ELF-1 (cell line): ENCODE measurements around the gene PRICKLE4.
A peak's percentile ranks its signal among the peaks of the same experiment; 100 is the strongest.

Source experiments
- DNase-seq: peaks from one replicate; pipeline ENCODE4 v3.0.0-alpha.2; 2016; ENCODE audit warnings: low read depth, low spot score

Gene PRICKLE4, protein sequence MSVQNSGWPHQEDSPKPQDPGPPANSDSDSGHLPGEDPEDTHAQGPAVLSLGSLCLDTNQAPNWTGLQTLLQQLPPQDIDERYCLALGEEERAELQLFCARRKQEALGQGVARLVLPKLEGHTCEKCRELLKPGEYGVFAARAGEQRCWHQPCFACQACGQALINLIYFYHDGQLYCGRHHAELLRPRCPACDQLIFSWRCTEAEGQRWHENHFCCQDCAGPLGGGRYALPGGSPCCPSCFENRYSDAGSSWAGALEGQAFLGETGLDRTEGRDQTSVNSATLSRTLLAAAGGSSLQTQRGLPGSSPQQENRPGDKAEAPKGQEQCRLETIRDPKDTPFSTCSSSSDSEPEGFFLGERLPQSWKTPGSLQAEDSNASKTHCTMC

GRCh38 chr6:41780551-41781365 lies at the start of gene PRICKLE4:
PRICKLE4 (plus strand) TSS chr6:41780782; CDS start chr6:41783474, 2,692 bp downstream.
- DNase-seq: no peak

- DNase-seq: no peak
Observed at GRCh38 chr6:41731561-41732086, 49.0 kb upstream of the PRICKLE4 start.

DNA sequence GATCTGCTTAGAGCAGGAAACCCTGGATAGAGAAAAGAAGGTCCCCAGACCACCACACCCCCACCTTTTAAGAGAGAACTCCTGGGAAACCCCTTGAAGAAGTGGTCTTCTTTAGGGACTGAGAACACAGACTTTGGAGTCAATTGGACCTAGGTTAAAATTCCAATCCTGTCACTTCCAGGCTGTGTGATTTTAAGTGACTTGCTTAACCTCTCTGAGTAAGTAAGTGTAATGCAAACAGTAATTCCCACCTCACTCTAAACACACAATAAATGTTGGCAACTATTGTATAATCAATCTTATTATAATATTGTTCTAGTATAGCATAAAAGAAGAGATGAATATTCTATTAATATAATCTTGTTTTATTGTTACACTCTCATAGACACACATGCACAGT lies 48.4 kb upstream of the PRICKLE4 start:
- no peak for DNase-seq

DNA sequence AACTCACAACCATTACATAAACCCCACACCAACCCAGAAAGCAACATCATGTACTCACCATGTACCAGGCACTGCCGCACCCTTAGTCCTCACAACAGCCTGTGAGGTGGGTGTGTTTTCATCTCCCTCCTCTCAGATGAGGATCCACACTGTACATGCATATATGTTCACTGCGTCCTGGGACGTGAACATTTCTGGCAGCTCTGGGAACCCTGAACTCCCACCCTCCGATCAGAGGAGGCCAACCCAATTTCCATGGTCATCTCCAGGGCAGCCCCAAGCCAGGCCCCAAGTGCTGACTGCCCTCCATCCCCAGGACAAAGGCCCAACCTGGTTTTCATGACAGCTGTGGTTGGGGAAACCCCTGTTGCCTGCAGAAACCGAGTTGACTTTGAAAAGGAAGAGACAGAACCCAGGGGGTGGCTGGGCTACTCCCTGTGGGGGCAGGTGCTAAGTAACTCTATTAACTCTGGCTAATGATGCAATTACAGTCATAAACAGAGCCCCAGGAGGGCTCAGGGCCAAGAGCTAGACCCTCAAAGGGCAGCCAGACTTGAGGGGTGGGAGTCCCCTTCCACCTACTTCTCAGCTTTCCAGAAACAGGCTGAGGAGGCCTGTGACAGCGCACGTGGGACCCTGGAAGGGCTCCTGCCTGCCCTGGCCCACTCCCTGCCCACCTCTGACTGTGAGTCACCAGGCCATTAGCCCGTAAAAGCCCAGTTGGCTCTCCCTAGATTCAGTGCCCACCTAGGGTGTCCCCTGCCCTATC lies 47.8 kb upstream of the PRICKLE4 start:
- peak; percentile 63 for DNase-seq

- no peak for DNase-seq
Observed at GRCh38 chr6:41733360-41733706, 47.2 kb upstream of the PRICKLE4 start.

- DNase-seq: peak; percentile 71
Observed at GRCh38 chr6:41733707-41734665, 46.6 kb upstream of the PRICKLE4 start.

- DNase-seq: peak; percentile 35
Observed at GRCh38 chr6:41734666-41735426, 45.7 kb upstream of the PRICKLE4 start.

- peak; percentile 94 for DNase-seq
Observed at GRCh38 chr6:41735427-41736185, 45.0 kb upstream of the PRICKLE4 start, which contains the start of gene TFEB. TFEB (minus strand) TSS chr6:41735608; CDS start chr6:41691213, 44,395 bp downstream.

- DNase-seq: no peak
Observed at GRCh38 chr6:41736186-41736733, 44.3 kb upstream of the PRICKLE4 start.

- no peak for DNase-seq
Observed at GRCh38 chr6:41736800-41737555, 43.6 kb upstream of the PRICKLE4 start.

DNA sequence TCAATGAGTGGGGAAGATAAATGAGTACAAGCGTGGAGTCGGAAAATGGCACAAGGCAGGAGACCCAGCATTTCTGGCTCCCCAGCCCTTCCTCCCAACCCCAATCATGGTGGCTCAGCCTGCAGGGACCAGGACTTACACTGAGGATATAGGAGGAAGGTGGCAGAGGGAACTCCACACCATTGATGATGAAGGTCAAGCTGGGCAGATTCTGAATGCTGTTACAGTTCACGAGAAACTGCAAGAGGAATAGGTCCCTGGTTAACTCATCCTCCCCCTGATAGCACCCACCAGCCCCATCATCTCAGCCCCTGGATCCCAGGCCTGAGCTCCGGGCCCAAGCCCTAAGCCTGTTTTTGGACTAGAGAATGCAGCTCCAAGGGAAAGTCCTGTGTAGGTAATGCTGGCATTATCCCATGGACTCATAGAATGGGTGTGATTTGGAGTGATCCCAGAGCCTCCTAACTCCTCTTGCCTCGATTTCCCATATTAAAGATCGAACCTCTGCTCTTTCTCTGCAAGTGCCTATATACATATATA lies 42.9 kb upstream of the PRICKLE4 start:
- no peak for DNase-seq

DNA sequence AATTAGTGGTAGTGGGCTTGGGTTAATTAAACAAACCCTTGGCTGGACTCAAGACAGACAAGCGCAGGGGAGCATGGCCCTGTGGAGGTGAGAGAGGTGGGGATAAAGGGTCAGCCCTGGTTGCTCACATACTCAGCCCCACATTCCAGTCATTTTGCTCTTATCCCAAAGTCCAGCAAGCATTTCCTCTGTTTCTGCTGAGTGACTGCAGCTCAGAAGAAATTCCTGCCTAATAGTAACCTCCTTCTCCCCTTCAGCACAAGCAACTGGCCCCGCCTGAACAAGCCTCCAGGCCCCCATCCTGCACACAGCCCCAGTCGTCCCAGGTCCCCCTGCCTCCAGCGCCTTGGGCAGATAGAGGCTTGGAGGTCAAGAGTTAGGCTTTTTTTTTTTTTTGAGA lies 41.5 kb upstream of the PRICKLE4 start:
- DNase-seq: peak; percentile 81

DNA sequence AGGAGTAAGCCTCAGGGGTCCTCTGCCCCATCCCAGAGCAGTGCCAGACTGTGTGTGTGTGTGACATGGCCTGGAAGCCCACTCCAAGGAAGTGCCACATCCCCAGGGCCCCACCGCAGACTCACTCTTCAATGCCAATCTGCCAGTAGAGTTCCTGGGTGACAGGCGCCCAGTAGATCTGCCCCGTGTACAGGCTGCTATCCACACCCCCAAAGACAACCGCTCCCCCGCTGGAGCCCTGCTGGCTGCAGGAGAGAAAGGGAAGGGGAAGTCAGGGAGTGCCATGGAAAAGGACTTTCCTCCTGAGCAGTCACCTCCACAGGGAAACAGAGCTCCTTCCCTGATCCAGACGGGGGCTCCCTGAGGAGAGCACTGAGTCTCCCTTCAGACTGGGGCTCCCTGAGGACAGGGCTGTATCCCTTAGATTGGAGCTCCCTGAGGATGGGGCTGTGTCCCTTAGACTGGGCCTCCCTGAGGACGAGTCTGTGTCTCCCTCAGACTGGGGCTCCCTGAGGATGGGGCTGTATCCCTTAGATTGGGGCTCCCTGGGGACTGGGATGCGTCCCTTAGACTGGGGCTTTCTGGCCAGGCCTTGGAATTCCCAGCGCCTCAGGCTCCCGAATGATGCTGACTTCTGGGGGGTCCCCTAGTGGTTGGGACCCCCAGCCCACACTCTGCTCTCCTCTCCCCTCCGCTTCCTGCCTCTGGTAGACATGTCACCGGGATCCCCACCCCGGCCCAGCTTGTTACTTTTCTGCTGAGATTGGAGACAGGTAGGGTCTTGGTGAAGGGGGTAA lies 40.0 kb upstream of the PRICKLE4 start:
- DNase-seq: no peak

DNA sequence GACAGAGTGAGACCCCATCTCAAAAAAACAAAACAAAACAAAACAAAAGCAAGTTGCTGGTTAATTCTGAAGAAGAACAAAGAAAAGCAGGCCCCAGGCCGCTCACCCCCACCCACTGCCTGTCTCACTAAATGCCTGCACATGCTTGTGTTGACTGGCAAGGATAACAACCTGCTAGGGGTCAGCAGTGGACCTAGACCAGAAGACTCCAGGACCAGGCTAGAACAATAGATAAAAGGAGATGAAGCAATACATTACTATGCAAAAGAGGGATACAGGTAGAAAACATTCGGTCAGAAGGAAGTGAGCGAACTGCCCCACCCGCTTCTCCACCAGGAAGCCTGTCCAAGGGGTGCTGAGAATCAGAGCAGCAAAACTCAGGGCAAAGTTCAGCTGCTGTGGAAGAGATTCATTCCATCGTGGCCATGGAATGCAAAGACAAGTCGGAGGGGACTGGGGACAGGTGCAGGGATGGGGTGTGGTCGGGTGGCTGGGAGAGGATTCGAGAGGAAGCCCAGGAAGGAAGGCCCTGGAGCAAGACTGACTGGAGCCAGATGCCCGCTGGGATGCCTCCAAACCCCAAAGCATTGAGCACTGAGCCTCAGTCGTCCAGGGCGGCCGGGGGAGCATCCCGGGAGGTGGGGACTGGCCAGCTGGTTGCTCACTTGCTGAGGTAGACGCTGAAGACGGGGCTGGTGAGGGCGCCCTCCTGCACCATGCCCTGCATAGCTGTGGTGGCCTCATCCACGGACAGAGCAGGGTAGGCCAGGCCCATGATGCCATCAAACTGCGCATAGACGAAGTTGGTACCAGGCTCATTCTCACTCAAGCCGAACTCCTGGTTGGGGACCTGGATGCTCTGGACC lies 38.7 kb upstream of the PRICKLE4 start:
- DNase-seq: peak; percentile 57

DNA sequence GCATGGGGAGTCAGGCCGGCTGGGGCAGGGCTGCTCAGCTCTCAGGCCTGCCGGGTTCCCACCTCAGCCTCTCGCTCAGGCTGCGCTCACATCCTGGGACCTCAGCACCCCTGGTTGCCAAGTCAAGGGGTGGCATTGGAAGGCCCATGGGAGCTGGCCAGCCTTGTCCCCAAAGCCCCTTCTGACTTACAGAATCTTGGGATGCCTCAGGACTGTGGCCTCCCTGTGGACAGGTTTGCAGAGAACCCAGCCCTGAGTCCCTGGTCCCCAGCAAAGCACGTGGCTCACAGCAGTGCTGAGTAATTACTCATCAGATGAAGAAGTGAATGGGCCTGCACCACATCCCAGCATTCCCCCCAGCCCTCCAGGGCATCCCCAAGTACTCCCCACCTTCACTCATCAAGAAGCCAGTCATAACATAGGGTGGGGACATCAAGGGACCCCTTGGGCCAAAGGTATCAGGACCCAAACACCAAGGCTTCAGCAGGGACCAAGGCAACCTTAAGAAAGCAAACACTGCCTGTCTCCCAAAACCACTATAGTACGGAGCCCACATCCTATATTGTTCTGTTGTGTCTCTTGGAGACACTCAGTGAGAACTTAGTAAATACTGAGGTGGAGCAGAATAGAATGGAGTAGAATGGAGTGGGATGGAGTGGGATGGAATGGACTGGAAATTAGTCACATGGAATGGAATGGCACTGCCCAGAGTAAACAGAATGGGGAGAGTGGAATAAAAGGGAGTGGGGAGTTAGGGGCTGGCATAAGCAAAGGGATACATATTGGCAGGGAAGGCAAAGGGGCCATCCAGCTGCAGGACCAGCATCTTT lies 37.0 kb upstream of the PRICKLE4 start:
- DNase-seq: no peak
